ENCODE measurements around the gene ZNF446.

GRCh38 chr19:58429745-58430144 lies 46.4 kb upstream of the ZNF446 start:
- TF ChIP-seq CTCF (IDR thresholded peaks at IDR 0.05) (no peak), POLR2A (IDR thresholded peaks at IDR 0.05) (no peak)
